ENCODE results near the gene GEMIN5.
"Not testable (repeated sequence)": the region's sequence is repeated elsewhere in the genome, so short reads cannot be mapped to it uniquely, and the experiment has no call there.

The GEMIN5 gene

DNA sequence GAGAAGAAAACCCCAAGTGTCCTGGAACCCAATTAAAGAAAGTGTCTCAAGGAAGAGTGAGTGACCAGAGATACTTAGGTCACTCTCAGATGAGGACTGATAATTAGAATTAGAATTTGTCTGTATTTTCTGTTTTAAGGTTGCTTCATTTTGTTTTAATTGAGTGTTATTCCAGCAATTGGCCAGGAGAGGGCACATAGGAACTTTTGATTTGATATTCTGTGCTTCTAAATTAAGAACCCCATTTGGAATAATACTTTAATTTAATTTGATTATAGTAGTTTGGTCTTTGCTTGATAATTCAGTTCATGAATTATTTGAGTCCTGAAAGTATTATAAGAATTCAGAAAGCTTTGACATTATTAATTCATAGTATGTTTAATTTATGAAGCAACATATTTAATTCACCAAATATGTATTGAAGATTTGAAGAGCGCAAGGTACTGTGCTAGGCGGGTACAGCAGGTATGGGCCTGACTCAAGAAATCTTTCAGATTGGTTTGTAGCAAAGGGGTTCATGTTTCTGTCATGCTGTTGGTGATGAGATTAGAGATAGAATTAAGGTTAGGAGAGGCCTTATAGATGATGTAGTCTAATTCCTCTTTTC lies 7.8 kb upstream of the GEMIN5 start:
- peaks cover 4% of the 10 kb centered on the region; the same call in 1 of the 2 replicates for H3K36me3 ChIP-seq
- H3K9me3 ChIP-seq: no peaks in the 10 kb centered on the region
- DNase-seq: no peak
- no peaks in the 10 kb centered on the region for H3K4me1 ChIP-seq
- H3K27me3 ChIP-seq: no peaks in the 10 kb centered on the region
- TF ChIP-seq, protein P1, sequence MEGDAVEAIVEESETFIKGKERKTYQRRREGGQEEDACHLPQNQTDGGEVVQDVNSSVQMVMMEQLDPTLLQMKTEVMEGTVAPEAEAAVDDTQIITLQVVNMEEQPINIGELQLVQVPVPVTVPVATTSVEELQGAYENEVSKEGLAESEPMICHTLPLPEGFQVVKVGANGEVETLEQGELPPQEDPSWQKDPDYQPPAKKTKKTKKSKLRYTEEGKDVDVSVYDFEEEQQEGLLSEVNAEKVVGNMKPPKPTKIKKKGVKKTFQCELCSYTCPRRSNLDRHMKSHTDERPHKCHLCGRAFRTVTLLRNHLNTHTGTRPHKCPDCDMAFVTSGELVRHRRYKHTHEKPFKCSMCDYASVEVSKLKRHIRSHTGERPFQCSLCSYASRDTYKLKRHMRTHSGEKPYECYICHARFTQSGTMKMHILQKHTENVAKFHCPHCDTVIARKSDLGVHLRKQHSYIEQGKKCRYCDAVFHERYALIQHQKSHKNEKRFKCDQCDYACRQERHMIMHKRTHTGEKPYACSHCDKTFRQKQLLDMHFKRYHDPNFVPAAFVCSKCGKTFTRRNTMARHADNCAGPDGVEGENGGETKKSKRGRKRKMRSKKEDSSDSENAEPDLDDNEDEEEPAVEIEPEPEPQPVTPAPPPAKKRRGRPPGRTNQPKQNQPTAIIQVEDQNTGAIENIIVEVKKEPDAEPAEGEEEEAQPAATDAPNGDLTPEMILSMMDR (IDR thresholded peaks at IDR 0.05; ENCODE audit: low read depth, low read length): peak; percentile 60
- H3K4me3 ChIP-seq (ENCODE audit: low read depth, low read length): no peak overlapping the region

DNA sequence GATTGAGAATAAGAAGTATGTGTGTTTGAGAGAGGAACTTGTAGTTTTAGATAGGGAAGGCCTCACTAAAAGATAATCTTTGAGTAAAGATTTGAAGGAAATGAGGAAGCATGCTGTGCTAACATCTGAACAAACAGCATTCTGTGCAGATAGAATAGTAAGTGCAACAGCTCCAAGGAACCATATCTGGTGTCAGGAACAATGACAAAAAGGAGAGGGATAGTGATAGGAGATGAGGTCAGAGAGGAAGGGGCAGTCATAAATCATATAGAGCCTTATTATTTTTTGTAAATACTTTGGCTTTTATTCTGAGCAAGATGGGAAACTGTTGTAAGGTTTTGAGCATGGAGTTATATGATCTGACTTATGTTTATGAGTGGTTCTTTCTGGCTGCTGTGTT lies 6.7 kb upstream of the GEMIN5 start:
- TF ChIP-seq, protein P1 (IDR thresholded peaks at IDR 0.05; ENCODE audit: low read depth, low read length): no peak
- H3K36me3 ChIP-seq: peaks cover 4% of the 10 kb centered on the region; the same call in 1 of the 2 replicates
- H3K4me1 ChIP-seq: no peaks in the 10 kb centered on the region
- no peak overlapping the region for H3K4me3 ChIP-seq (ENCODE audit: low read depth, low read length)
- DNase-seq: no peak
- no peaks in the 10 kb centered on the region for H3K9me3 ChIP-seq
- no peaks in the 10 kb centered on the region for H3K27me3 ChIP-seq

DNA sequence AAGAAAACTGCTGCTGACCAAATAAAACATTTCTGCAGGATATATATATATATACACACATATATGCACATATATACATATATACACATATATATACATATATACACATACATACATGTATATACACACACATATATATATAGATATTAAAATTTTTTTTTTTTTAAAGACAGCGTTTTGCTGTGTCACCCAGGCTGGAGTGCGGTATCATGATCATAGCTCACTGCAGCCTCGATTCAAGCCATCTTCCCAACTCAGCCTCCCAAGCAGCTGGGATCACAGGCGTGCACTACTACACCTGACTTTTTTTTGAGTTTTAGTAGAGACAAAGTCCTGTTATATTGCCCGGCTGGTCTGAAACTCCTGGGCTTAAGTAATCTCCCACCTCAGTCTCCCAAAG lies 5.5 kb upstream of the GEMIN5 start:
- H3K27me3 ChIP-seq: no peaks in the 10 kb centered on the region
- no peaks in the 10 kb centered on the region for H3K4me1 ChIP-seq
- peaks cover 4% of the 10 kb centered on the region; the same call in 1 of the 2 replicates for H3K36me3 ChIP-seq
- TF ChIP-seq, protein P1 (IDR thresholded peaks at IDR 0.05; ENCODE audit: low read depth, low read length): no peak
- no peak for DNase-seq
- H3K9me3 ChIP-seq: no peaks in the 10 kb centered on the region
- no peak overlapping the region for H3K4me3 ChIP-seq (ENCODE audit: low read depth, low read length)

DNA sequence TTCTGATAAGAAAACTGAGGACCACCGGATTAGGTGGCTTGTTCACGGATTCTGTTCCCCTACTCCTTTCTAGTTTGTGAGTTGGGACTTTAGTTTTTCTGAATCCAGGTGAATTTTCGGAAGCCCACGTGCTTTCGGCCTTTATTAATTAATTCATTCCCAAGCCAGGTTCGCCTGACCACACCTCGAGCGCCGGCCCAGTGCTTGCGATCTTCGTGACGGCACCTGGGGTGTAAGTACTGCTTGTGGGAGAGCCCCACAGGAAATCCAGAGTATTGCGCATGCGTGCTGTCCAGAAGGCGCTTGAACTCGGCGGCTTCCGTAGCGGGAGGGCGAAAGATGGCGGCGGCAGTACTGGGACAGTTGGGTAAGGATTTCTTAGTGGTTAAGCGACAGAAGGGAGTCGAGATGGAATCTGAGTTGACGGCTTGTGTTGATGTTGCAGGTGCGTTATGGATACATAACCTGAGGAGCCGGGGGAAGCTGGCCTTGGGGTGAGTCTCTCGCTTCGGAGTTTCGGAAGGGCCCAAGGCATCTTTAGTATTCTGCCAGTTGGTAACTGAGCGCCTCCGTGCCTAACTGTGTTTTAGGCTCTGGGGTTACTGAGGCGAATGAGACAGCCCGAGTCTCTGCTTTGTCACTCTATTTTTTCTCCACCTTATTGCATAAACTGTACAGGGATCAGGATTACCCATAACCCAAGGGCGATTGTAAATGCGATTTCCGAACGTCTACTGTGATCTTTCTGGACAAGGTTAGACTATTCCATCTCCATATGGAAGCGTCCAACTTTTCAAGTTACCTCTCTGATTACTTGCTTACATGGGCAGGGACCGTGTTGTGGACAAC lies 3.0 kb upstream of the GEMIN5 start, which contains the start of gene MRPL22:
Gene MRPL22, plus strand, starts transcription at position 302 of the 849 bp plus-strand sequence. Its CDS starts 38 bp downstream, at position 340.
- TF ChIP-seq, protein P1 (IDR thresholded peaks at IDR 0.05; ENCODE audit: low read depth, low read length): no peak

DNA sequence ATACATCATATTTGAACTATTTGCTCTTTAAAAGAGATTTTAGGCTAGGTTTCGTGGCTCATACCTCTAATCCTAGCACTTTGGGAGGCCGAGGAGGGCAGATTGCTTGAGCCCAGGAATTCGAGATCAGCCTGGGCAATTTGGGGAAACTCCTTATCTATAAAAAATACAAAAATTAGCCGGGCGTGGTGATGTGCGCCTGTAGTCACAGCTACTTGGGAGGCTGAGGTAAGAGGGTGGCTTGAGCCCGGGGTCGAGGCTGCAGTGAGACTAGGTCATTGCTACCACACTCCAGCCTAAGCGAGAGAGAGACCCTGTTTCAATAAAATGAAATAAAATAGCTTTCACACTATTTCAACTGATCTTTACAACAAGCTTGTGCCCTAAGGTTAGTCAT lies 2.4 kb upstream of the GEMIN5 start:
- Histone ChIP-seq H3K36me3 (peaks cover 6% of the 10 kb centered on the region), H3K4me1 (no peaks in the 10 kb centered on the region), H3K9me3 (no peaks in the 10 kb centered on the region), H3K27me3 (no peaks in the 10 kb centered on the region), H3K4me3 (ENCODE audit: low read depth, low read length) (peak overlapping the region; percentile 88)
- DNase-seq: no peak
- TF ChIP-seq, protein P1 (IDR thresholded peaks at IDR 0.05; ENCODE audit: low read depth, low read length): no peak

More for the DNA sequence above, 3.0 kb upstream of the GEMIN5 start, which contains the start of gene MRPL22:
- H3K36me3 ChIP-seq: no peaks in the 10 kb centered on the region
- H3K9me3 ChIP-seq: no peaks in the 10 kb centered on the region
- peak within 1 kb of the TSS; percentile 88 for H3K4me3 ChIP-seq (ENCODE audit: low read depth, low read length)
- H3K4me1 ChIP-seq: no peaks in the 10 kb centered on the region
- peak; percentile 92 for DNase-seq
- no peaks in the 10 kb centered on the region for H3K27me3 ChIP-seq

DNA sequence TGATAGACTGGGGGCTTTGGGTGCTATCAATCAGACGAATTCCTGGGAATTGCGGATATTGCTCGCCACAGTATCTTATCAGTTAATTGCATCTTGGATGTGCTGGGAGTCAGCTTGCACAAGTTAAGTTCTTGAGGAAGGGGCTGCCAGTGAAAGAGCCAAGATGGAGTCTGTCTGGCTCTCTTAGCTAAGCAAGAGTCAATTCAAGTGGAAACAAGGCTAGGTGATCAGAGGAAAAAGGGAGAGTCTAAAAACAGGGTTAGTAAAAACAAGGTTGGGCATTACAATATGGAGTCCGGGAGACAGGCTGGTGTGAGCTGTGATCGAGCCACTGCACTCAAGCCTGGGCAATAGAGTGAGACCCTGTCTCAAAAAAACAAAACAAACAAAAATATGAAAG lies 1.4 kb upstream of the GEMIN5 start:
- H3K36me3 ChIP-seq: peaks cover 16% of the 10 kb centered on the region
- not testable (repeated sequence) for H3K9me3 ChIP-seq; H3K4me1 ChIP-seq; DNase-seq; H3K4me3 ChIP-seq (ENCODE audit: low read depth, low read length); H3K27me3 ChIP-seq

All from BE2C (cell line).